Retina (tissue), 1 donor: ENCODE measurements around the gene RABL6.
A peak's percentile ranks its signal among the peaks of the same experiment; 100 is the strongest.

ENCODE experiments used
- DNase-seq: peaks from one replicate; pipeline ENCODE4 v3.0.0-alpha.2; 2016

Gene RABL6

DNA sequence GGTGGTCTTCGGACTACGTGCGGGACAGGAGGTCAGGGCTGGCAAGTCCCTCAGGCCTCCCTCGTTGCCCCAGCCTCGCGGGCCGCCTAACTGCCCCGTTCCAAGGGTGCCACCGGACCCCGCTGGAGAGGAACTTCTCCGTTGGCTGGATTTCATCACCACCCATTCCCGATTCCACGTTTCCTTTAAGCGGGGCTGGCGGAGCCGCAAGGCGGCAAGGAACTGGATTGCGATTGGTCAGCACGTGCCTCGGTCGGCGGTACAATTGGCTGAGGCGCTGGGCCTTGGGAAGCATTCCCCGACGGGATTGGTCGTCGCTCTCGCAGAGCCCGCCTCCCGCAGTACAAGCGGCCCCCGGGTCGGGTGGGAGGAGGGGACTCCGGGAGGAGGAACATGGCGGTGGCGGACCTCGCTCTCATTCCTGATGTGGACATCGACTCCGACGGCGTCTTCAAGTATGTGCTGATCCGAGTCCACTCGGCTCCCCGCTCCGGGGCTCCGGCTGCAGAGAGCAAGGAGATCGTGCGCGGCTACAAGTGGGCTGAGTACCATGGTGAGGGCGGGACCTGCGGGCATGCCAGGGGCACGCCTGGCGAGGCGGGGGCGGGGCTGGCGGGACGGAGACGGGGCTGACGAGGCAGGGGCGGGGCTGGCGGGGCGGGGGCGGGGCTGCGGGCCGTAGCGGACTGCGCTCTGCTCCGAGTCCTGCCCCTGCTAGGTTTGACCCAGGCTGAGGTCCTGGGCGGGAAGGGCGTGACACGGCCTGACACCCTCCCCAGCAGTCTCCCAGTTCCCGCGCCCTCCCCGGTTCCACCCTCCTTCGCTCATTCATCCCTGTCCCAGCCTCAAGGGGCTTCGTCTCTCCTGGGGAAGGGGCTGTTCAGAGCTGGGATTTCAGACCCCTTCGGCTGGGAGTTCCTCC, 41.6 kb downstream of the RABL6 start, which contains the start of gene PHPT1:
Gene PHPT1, plus strand, starts transcription at position 372 of the 922 bp plus-strand sequence. Its CDS starts 22 bp downstream, at position 394.
- peak; percentile 100 for DNase-seq

DNA sequence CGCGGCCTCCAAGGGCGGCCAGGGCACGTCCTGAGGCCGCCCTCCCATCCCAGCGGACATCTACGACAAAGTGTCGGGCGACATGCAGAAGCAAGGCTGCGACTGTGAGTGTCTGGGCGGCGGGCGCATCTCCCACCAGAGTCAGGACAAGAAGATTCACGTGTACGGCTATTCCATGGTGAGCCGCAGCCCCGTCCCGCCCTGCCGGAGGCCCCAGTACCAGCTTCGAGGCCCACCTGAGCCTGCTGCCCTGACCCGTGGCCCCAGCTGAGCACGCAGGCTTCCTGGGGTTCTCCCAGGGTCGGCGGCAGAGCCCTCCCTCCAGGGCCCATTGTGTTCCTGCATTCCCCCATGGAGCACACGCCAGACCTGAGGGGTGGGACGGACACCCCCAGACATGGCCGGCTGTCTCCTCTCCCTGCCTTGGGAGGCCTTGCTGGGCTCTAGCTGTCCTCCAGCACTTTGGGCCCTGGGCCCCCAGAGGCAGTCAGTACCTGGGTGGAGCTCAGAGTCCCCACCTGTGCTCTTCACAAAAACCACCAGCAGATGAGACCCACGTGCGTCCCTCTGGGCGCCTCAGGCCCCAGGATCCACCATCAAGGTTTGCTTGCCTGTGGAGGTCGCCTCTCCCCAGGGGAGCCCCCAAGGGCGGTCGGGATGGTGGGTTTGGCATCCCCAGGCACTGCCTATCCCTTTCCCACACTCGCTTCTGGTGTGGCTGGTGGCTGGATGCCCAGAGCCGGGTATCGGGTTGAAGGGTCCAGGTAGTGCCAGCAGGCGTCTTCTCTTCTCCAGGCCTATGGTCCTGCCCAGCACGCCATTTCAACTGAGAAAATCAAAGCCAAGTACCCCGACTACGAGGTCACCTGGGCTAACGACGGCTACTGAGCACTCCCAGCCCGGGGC, 42.5 kb downstream of the RABL6 start:
- DNase-seq = peak; percentile 72

DNA sequence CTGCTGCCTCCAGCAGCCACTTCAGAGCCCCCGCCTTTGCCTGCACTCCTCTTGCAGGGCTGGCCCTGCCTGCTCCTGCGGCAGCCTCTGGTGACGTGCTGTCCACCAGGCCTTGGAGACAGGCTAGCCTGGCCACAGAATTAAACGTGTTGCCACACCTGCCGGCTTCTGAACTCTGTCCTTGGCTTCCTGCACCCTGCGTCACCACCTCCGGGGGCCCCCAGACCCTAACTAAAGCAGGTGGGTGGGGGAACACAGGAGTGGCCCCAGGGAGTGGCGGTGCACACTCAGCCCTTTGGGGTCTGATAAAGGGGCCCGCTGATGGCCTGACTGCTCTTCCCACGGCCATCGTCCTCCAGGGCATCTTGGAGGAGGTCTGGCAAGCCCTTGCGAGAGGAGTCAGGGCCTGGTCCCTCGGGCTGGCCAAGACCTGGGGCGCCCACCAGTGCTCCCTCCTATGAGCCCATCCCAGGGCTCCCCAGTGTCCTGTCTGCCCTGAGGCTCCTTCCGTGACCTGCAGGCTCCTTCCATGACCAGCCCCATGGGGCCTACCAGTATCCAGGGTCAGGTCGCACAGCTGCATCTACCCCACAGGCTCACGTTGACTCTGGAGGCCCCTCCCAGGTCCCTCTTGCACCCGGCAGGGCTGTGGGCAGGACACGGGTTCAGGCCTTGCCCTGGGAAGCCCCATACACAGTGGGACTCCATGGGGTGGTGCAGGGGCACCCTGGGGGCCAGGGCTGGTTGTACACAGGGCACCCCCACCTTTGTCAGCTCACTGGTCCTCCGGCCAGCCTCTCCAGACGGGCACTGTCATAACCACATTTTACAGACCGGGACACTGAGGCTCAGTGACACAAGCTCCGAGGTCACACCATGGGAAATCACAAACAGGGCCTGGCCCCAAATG, 43.4 kb downstream of the RABL6 start:
- no peak for DNase-seq

DNA sequence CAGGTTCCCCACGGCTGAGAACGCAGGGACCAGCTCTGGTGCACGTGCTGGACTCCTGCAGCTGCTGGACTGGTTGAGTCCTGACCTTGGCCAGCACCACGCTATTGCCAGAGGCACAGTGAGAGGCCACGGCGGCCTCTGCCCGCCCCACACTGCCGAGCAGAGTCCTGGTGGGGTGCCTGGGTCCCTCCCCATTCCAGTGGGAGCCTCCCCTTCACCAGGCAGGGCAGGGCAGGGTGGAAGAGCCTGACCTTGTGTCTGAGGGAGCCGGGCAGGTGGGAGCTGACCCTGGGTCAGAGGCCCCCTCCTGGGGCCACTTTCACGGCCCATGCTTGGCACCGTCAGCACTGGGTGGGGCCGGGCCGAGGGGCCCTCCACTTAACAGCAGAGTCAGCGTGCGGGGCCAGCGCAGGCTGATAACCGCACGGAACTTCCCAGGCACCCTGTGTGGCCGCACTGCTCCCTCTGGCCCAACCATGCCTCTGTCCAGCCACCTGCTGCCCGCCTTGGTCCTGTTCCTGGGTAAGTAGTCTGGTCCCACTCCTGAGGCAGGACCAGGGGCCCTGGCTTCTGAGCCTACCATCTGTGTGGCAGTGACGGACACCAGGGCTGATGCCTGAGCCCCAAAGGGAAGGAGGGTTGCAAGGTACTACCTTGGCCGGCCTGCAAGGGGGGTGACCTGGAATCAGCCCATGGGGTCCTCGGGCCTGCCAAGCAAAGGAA, 44.4 kb downstream of the RABL6 start, which contains the start of gene MAMDC4:
Gene MAMDC4, plus strand, starts transcription at position 406 of the 723 bp plus-strand sequence. Its CDS starts 71 bp downstream, at position 477.
- no peak for DNase-seq

DNA sequence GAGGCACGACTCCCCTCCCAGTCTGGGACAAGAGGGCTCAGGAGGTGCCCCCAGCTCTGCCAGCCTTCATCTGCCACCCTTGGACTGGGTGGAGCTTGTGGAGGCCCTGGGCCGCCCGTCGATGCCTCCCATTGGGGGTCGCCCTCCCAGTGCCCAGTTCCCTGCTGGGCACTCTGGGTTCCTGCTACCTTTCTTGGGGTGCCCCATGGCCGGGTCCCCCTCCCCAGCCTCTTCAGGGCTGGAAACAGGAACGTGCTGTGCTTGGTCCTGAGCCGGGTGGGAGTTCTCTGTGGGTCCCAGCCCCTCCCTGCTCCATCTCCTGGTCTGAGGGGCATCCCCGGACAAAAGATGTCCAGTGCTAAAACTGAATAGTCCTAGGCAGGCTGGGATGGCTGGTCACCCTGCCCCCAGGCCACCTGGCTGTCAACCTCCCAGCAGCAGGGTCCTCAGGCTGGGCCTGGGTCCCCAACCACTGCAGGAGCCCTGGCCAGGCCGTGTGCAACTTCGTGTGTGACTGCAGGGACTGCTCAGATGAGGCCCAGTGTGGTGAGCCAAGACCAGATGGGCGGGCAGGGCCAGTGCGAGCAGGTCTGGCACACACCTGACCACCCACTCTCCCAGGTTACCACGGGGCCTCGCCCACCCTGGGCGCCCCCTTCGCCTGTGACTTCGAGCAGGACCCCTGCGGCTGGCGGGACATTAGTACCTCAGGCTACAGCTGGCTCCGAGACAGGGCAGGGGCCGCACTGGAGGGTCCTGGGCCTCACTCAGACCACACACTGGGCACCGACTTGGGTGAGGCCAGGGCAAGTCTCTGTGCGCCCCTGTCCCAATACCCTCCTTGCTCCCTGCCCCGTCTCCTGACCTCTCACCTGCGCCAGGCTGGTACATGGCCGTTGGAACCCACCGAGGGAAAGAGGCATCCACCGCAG, 45.2 kb downstream of the RABL6 start:
- no peak for DNase-seq

DNA sequence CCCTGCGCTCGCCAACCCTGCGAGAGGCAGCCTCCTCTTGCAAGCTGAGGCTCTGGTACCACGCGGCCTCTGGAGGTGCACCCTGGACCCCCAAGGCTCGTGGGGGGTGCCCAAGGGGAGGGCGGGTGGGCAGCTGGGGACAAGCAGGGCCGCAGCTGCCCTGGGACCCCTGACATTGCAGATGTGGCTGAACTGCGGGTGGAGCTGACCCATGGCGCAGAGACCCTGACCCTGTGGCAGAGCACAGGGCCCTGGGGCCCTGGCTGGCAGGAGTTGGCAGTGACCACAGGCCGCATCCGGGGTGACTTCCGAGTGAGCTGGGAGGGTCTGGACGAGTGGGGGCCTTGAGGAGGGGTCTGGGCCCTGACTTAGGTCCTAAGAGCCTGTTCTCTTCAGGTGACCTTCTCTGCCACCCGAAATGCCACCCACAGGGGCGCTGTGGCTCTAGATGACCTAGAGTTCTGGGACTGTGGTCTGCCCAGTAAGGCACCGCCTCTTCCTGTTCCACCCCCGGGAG, 45.9 kb downstream of the RABL6 start:
- no peak for DNase-seq

DNA sequence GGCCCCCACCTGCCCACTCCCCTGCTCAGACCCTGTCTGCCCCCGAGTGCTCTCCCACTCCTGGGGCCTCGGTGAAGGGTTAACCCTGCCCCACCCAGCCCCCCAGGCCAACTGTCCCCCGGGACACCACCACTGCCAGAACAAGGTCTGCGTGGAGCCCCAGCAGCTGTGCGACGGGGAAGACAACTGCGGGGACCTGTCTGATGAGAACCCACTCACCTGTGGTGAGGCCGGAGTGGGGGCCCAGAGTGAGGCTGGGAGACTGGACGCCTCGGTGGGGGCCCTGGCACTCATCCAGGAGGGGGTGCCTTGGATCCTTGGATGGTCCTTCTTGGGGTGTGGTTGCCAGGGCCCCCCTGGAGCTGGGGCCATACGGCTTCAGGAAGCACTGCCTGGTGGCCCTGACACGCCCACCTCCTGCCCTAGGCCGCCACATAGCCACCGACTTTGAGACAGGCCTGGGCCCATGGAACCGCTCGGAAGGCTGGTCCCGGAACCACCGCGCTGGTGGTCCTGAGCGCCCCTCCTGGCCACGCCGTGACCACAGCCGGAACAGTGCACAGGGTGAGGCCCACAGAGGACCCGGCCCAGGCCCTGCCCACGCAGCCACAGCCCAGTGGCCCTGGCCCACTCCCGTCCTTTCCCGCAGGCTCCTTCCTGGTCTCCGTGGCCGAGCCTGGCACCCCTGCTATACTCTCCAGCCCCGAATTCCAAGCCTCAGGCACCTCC, 46.5 kb downstream of the RABL6 start:
- no peak for DNase-seq

DNA sequence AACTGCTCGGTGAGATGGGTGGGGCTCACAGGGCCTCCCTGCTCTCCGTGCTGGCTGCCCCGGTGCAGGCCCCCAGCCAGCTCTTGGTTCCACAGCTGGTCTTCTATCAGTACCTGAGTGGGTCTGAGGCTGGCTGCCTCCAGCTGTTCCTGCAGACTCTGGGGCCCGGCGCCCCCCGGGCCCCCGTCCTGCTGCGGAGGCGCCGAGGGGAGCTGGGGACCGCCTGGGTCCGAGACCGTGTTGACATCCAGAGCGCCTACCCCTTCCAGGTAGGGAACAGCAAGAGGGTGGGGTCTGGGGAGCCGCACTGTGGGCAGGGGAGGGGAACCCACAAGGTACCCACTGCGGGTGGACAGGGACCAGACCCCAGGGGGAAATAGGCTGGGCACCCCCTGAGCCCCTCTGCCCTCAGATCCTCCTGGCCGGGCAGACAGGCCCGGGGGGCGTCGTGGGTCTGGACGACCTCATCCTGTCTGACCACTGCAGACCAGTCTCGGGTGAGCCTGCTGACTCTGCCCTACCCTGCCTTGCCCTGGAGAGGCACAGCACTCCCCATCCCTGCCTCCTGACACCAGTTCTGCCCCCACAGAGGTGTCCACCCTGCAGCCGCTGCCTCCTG, 47.2 kb downstream of the RABL6 start:
- no peak for DNase-seq

DNA sequence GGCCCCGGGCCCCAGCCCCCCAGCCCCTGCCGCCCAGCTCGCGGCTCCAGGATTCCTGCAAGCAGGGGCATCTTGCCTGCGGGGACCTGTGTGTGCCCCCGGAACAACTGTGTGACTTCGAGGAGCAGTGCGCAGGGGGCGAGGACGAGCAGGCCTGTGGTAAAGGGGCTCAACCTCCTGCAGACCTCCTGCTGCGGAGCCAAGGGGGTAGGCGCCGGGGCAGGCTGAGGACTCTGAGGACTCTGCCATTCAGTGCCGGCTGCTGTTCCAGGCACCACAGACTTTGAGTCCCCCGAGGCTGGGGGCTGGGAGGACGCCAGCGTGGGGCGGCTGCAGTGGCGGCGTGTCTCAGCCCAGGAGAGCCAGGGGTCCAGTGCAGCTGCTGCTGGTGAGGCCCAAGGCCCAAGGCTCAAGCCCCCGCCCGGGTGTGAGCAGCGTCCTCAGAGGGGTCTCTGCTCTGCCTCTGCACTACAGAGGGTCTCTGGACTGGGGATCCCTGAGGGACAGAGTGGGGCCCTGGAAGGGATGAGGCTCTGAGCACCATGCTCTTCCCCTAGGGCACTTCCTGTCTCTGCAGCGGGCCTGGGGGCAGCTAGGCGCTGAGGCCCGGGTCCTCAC, 47.8 kb downstream of the RABL6 start:
- DNase-seq = no peak

DNA sequence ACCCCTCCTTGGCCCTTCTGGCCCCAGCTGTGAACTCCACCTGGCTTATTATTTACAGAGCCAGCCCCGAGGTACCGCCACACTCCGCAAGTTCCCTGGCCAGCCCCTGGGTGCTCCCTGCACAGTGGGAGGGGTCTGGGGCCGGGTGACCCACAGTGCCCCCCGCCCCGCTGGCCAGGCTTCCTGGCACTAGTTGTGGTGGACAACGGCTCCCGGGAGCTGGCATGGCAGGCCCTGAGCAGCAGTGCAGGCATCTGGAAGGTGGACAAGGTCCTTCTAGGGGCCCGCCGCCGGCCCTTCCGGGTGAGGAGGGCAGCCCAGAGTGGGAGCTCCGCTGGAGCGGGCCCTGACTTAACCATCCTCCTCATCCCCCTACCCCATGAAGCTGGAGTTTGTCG, 48.3 kb downstream of the RABL6 start:
- DNase-seq = no peak

DNA sequence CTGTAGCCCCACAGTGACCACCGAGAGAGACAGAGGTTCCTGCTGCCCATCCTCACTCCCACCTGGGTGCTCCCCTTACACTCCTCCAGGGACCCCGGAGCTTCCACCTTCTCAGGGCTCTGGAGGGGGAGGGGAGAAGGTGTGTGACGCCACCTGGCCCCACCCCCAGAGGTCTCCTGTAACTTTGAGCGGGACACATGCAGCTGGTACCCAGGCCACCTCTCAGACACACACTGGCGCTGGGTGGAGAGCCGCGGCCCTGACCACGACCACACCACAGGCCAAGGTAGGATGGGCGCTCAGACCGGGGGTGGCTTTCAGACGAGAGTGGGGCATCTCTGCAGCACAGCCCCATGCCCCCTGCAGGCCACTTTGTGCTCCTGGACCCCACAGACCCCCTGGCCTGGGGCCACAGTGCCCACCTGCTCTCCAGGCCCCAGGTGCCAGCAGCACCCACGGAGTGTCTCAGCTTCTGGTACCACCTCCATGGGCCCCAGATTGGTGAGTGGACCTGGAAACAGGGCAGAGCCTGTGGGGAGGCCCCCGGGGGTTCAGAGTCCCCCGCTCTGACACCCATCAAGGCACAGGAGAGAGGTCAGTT, 48.9 kb downstream of the RABL6 start:
- no peak for DNase-seq

DNA sequence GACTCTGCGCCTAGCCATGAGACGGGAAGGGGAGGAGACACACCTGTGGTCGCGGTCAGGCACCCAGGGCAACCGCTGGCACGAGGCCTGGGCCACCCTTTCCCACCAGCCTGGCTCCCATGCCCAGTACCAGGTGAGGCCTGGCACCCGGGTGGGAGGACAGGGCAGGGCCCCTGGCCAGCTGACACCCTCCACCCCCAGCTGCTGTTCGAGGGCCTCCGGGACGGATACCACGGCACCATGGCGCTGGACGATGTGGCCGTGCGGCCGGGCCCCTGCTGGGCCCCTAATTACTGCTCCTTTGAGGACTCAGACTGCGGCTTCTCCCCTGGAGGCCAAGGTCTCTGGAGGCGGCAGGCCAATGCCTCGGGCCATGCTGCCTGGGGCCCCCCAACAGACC, 49.4 kb downstream of the RABL6 start:
- no peak for DNase-seq

DNA sequence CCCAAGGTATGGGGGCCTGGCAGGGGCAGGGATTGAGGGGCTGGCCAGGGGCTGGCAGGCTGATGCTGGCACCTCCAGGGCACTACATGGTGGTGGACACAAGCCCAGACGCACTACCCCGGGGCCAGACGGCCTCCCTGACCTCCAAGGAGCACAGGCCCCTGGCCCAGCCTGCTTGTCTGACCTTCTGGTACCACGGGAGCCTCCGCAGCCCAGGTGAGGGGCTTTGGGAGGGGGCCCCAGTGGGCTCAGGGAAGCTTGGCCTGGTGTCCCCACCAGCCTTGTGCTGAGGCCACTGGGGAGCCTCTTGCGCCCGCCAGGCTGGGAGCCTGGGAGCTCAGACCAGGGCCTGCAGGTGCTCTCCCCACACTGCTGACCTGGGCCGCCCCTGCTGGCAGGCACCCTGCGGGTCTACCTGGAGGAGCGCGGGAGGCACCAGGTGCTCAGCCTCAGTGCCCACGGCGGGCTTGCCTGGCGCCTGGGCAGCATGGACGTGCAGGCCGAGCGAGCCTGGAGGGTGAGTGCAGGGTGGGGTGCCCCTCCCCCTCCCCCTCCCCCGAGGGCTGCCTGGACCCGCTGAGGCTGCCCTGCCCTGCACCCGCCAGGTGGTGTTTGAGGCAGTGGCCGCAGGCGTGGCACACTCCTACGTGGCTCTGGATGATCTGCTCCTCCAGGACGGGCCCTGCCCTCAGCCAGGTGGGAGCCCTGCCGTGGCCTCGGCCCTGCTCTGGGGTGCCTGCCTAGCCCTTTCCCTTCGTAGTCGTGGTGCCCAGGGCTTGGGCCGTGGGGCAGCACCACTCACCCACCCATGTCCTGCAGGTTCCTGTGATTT, 50.0 kb downstream of the RABL6 start:
- no peak for DNase-seq

DNA sequence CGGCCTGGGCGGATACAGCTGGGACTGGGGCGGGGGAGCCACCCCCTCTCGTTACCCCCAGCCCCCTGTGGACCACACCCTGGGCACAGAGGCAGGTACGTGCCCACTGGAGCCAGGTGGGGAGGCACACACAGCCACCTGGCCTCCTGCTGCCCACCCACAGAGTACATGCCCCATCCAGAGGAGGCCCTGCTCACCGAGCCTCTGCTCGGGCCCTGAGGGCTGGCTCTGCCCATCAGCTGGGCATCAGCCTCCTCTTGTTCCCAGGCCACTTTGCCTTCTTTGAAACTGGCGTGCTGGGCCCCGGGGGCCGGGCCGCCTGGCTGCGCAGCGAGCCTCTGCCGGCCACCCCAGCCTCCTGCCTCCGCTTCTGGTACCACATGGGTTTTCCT, 50.7 kb downstream of the RABL6 start:
- no peak for DNase-seq

DNA sequence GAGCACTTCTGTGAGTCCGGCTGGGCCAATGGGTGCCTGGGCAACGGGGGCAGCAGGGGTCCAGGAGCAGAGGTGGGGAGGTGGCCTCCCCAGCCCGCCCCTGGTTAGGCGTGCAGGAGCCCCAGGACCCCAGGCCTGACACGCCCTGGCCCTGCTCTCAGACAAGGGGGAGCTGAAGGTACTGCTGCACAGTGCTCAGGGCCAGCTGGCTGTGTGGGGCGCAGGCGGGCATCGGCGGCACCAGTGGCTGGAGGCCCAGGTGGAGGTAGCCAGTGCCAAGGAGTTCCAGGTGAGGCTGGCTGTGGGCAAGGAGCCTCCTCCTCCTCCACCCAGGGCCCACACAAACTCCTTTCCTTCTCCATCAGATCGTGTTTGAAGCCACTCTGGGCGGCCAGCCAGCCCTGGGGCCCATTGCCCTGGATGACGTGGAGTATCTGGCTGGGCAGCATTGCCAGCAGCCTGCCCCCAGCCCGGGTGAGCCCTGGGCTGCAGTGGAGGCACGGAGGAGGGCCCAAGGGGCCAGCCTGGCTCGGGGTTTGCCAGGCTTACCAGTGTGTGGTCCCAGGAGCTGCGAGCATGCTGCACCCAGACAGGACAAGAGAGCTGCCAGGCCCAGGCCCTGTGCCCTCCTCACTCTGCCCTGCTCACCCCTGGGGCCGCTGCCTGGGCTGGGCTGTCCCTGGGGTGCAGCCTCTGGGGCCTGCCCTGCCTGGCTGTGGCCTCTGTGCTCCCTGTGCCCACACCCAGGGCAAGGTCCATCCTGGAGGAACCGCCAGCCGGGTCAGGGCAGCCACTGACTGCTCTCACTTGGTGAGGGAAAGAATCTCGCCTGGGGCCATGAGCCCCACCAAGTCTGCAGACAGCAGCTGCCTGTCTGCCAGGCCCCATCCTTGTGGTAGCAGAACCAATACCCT, 51.4 kb downstream of the RABL6 start:
- no peak for DNase-seq

DNA sequence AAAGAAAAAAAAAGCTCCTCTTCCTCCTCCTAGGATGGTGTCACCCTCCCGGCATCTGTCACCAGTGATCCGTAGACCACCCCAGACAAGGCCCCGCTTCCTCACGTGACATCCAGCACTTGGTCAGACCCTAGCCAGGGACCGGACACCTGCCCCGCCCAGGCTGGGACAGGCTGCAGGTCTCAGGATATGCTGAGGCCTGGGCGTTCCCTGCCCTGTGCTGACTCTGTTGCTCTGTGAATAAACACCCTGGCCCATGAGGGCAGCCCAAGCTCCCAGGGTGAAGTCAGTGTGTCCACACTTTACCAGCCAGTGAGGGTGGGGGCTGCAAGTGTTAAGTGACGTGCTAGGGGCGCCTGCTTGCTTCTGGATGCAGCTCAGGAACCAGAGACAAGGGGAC, 52.8 kb downstream of the RABL6 start:
- DNase-seq = no peak
